HL-60/S4 treated with phorbol 12-myristate 13-acetate at 8.2 ng/mL for 4 days and 3 days (cell line): ENCODE results near the gene FBXL14.

Source experiments
- in situ Hi-C: fragments of 300-500 bp; cut with MboI; formaldehyde crosslinking; loops from 2 replicates; pipeline ENCODE4 v1.15.0; 2022; ENCODE audit warnings: low sequenced_read_pairs

The FBXL14 gene

DNA sequence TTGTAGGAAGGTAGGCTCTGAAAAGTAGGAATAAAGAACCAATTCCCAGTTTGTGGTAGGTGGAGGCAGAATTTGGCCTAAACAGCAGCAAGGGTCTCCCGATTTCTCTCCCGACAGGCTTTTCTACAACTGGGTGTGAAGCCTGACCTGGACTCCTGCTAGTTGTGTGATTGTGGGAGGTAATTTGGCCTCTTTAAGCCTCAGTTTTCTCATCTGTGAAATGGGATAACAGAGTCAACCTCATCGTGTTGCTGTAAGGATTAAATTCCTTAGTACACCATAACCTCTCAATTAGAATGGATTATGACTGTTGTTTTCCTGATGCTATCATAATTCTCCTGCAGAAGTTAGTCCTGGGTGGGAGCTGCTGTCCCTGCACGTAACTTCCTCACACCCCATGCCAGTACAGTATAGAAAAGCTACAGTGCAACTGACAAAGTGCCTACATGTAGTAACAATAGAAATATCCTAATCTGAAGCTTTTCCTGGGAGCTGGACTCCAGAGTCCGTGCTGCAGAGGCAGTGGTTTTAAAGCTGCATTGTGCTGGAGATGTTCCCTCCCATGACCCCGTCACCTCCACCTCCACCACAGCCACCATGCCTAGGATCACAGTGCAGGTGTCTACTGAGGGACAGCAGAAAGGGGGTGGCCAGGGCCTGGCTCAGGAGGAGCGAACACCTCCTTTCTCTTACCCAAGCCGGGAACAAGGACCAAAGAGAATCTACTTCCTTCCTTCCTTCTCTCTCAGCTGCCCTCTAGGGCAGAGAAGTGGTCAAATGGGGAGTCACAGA lies 76.5 kb downstream of the FBXL14 start:
- in situ Hi-C loops = no loop called here

DNA sequence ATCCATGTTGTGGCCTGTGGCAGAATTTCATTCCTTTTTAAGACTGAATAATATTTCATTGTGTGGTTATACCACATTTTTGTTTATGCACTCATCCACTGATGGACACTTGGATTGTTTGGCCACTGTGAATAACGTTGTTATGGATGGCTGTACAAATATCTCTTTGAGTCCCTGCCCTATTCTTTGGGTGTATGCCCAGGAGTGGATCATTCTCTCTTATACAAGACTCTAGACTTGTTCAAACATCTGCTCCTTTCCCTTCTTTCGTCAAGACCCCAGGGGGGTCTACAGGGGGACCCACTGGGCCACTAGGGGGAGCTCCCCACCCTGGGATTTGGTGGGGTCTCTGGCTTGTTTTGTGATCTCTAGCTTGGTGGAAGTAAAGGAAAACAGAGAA lies 77.4 kb downstream of the FBXL14 start:
- in situ Hi-C loops = no loop called here
